Activated naive CD4-positive, alpha-beta T cell treated with anti-CD3 and anti-CD28 coated beads, Interleukin-2, amount 10 ng/mL, durations not matched to agents 7 days and 5 days (primary cell): ENCODE results near the gene NACA.
A peak's percentile ranks its signal among the peaks of the same experiment; 100 is the strongest.
"Not testable (repeated sequence)": the region's sequence is repeated elsewhere in the genome, so short reads cannot be mapped to it uniquely, and the experiment has no call there.

Experiments used
- CTCF ChIA-PET: fragments of 350-600 bp; sonication (Branson Sonifier 250); formaldehyde crosslinking; loops from one replicate; lab custom pipeline; 2021; ENCODE audit warnings: antibody characterized with exemption; lab: Charles Lee
- DNase-seq: peaks from one replicate; pipeline ENCODE4 v3.0.0-alpha.2; 2020
- H3K27ac Mint-ChIP-seq: one replicate; pipeline ENCODE4 v1.8.0; 2021; ENCODE audit warnings: mild to moderate bottlenecking, moderate library complexity, mixed read lengths
- H3K27me3 Mint-ChIP-seq: one replicate; pipeline ENCODE4 v1.8.0; 2021; ENCODE audit warnings: mild to moderate bottlenecking, mixed read lengths
- H3K36me3 Mint-ChIP-seq: one replicate; pipeline ENCODE4 v1.8.0; 2021; ENCODE audit warnings: mixed read lengths
- H3K4me1 Mint-ChIP-seq: one replicate; pipeline ENCODE4 v1.8.0; 2021; ENCODE audit warnings: mixed read lengths
- H3K4me3 Mint-ChIP-seq: one replicate; pipeline ENCODE4 v1.8.0; 2021; ENCODE audit warnings: mild to moderate bottlenecking, moderate library complexity, mixed read lengths
- H3K9me3 Mint-ChIP-seq: one replicate; pipeline ENCODE4 v1.8.0; 2021; ENCODE audit warnings: mixed read lengths

The NACA gene

DNA sequence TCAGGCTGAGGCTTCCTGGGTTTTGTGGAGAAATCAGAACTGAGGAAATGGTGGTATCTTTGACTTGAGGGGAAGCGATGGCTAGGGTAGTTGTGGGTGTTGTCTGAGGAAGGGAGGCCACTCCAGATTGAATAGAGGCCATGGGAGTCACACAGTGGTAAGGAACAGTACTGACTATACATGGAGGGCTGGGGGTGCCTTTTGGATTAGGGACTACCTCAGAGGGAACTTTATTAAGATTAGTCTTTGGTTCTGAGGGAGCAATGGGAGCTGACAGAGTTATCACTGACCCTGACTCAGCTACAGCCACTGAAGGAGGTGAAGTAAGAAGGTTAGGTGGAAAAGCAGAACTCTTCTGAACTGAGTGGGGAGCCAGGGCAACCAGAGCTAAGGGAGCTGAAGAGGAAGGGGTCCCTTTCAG is 4.4 kb downstream of the NACA start:
- DNase-seq = no peak
- Mint-ChIP-seq H3K9me3 (no peaks in the 10 kb centered on the region), H3K27me3 (no peaks in the 10 kb centered on the region), H3K4me1 (peaks cover 75% of the 10 kb centered on the region), H3K27ac (peak overlapping the region; percentile 73), H3K4me3 (peak overlapping the region; percentile 7), H3K36me3 (peaks cover 79% of the 10 kb centered on the region)
- CTCF ChIA-PET = no interaction called here

DNA sequence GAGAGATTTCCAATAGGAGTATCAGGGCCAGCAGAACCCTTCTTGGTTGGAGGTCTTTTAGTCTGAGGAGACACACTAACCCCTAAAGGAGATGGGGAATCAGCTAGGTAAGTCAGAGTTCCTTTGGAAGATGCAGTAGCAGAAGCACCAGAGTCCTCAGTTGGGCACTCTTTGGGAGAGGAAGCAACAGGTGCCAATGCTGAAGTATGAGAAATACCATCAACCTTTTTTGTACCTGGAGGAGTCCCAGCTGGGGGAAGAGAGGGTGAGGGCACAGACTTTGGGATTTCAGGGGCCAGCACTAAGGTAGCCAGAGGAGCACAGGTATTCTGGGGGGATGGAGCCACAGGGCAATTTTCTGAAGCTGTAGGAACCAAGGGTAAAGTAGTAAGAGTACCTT is 6.0 kb downstream of the NACA start:
- peaks cover 81% of the 10 kb centered on the region for H3K36me3 Mint-ChIP-seq

DNA sequence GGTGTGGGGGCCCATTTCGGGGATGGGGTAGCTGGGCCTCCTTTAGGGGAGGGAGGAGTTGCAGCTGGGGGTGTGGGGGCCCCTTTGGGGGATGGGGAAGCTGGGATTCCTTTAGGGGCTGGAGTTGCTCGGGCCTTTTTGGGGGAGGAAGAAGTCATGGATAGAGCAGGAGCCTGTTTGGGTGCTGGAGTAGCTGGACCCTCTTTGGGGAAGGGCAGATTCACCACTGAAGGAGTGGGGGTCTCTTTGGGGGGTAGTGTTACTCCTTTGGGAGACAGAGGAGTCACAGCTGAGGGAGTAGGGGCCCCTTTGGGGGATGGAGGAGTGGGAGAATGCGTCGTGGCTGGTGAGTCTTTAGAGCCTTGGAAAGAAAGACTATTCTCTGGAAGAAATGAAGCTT is 6.5 kb downstream of the NACA start:
- peaks cover 81% of the 10 kb centered on the region for H3K36me3 Mint-ChIP-seq
- CTCF ChIA-PET = interaction anchor here (1.0 kb wide), 1 partner anchor 30 kb away, joined by 3 read pairs; no protein-coding TSS in a partner anchor
- DNase-seq = no peak
- H3K27me3 Mint-ChIP-seq = no peaks in the 10 kb centered on the region
- peaks cover 66% of the 10 kb centered on the region for H3K4me1 Mint-ChIP-seq
- no peaks in the 10 kb centered on the region for H3K9me3 Mint-ChIP-seq
- H3K27ac Mint-ChIP-seq = peak overlapping the region; percentile 43
- H3K4me3 Mint-ChIP-seq = no peak overlapping the region

More for the DNA sequence above, 6.0 kb downstream of the NACA start:
- Mint-ChIP-seq H3K4me3 (no peak overlapping the region), H3K27ac (peak overlapping the region; percentile 43), H3K9me3 (no peaks in the 10 kb centered on the region), H3K27me3 (no peaks in the 10 kb centered on the region), H3K4me1 (peaks cover 69% of the 10 kb centered on the region)
- CTCF ChIA-PET = interaction anchor here (1.0 kb wide), 1 partner anchor 30 kb away, joined by 3 read pairs; no protein-coding TSS in a partner anchor
- no peak for DNase-seq

DNA sequence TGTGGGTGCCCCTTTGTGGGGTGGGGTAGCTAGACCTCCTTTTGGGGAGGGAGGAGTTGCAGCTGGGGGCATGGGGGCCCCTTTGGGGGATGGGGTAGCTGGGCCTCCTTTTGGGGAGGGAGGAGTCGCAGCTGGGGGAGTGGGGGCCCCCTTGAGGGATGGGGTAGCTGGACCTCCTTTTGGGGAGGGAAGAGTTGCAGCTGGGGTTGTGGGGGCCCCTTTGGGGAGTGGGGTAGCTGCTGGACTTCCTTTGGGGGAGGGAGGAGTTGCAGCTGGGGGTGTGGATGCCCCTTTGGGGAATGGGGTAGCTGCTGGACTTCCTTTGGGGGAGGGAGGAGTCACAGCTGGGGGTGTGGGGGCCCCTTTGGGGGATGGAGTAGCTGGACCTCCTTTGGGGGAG is 7.0 kb downstream of the NACA start:
- H3K4me3 Mint-ChIP-seq = no peak overlapping the region
- CTCF ChIA-PET = no interaction called here
- peaks cover 61% of the 10 kb centered on the region for H3K4me1 Mint-ChIP-seq
- no peaks in the 10 kb centered on the region for H3K27me3 Mint-ChIP-seq
- H3K9me3 Mint-ChIP-seq = no peaks in the 10 kb centered on the region
- DNase-seq = no peak
- H3K36me3 Mint-ChIP-seq = peaks cover 81% of the 10 kb centered on the region
- H3K27ac Mint-ChIP-seq = no peak overlapping the region

DNA sequence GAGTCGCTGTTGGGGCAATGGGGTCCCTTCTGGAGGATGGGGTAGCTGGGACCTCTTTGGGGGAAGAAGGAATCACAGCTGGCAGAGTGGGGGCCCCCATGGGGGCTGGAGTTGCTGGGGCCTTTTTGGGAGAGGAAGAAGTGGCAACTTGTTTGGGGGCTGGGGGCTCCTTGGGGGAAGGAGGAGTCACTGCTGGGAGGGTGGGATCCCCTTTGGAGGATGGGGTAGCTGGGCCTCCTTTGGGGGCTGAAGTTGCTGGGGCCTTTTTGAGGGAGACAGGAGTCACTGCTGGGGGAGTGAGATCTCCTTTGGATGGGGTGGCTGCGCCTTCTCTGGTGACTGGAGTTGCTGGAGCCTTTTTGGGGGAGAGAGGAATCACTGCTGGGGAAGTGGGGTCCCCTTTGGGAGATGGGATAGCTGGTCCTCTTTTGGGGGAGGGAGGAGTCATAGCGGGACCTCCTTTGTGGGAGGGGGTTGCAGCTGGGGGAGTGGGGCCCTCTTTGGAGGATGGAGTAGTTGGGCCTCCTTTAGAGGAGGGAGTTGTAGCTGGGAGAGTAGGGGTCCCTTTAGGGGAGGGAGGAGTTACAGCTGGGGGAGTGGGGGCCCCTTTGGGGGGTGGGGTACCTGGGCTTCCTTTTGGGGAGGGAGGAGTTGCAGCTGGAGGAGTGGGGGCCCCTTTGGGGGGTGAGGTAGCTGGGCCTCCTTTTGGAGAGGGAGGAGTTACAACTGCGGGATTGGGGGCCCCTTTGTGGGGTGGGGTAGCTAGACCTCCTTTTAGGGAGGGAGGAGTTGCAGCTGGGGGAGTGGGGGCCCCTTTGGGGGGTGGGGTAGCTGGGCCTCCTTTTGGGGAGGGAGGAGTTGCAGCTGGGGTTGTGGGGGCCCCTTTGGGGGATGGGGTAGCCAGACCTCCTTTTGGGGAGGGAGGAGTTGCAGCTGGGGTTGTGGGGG is 7.9 kb downstream of the NACA start:
- CTCF ChIA-PET = no interaction called here
- Mint-ChIP-seq H3K4me3 (no peak overlapping the region), H3K36me3 (peaks cover 81% of the 10 kb centered on the region), H3K27ac (no peak overlapping the region), H3K27me3 (no peaks in the 10 kb centered on the region), H3K4me1 (peaks cover 52% of the 10 kb centered on the region), H3K9me3 (no peaks in the 10 kb centered on the region)
- no peak for DNase-seq

DNA sequence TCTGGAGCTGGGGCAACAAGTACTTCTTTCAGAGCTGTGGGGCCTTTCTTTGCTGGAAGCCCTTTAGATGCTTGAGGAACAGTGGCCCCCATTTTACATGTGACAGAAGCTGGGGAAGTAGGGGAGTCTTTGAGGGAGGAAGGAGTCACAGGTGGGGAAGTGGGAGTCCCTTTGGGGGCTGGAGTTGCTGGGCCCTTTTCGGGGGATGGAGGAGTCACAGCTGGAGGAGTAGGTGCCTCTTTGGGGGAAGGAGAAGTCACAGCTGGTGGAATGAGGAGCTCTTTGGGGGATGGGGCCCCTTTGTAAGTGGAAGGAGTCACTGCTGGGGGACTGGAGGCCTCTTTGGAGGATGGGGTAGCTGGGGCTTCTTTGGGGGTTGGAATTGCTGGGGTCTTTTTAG is 8.6 kb downstream of the NACA start:
- H3K9me3 Mint-ChIP-seq = no peaks in the 10 kb centered on the region
- no peak for DNase-seq
- H3K4me3 Mint-ChIP-seq = no peak overlapping the region
- peaks cover 45% of the 10 kb centered on the region for H3K4me1 Mint-ChIP-seq
- H3K27ac Mint-ChIP-seq = peak overlapping the region; percentile 11
- no peaks in the 10 kb centered on the region for H3K27me3 Mint-ChIP-seq
- CTCF ChIA-PET = no interaction called here
- H3K36me3 Mint-ChIP-seq = peaks cover 79% of the 10 kb centered on the region

DNA sequence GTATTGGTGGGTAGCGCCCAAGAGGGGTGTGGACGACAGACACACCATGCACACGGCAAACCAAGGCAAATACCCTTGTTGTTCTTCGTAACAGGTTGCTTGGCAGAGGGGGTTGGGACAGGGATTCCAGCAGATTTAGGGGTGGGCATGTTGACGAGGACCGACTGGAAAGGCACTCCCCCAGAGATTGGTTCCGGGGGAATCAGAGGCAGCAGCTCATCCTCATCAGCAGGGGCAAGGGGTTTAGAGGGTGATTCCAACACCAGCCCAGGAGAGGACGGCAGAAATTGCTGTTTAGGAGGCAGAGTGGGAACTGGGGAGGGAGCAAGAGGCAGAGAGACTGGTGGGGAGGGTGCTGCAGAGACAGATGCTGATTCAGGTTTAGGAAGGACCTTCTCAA is 9.3 kb downstream of the NACA start:
- Mint-ChIP-seq H3K9me3 (no peaks in the 10 kb centered on the region), H3K27me3 (no peaks in the 10 kb centered on the region), H3K4me3 (no peak overlapping the region), H3K27ac (peak overlapping the region; percentile 11), H3K36me3 (peaks cover 77% of the 10 kb centered on the region), H3K4me1 (peaks cover 38% of the 10 kb centered on the region)
- CTCF ChIA-PET = no interaction called here
- DNase-seq = no peak

DNA sequence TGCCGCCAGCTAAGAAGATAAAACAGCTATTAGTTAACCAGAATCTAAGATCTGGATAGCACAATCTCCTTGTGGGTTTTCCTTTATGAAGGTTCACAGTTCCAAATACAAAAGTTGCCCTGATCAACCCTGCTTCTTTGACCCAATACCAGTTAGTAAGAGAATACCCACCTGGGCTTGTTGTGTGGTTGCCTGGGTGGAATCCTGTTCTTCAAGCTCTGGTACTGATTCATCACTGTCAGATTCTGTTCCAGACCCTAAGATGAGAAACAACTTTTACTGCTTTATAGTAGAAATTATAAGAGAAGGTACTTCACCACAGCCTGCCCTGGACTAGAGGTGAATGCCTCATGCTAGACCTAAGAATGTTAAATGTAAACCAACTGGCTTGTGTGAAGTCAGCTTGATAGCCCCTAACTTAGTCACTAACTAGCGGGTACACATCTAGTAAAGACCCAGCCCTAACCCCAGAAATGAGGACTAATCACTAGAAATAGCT is 10.6 kb downstream of the NACA start:
- DNase-seq = no peak
- CTCF ChIA-PET = no interaction called here
- H3K9me3 Mint-ChIP-seq = no peaks in the 10 kb centered on the region
- no peak overlapping the region for H3K4me3 Mint-ChIP-seq
- H3K4me1 Mint-ChIP-seq = peaks cover 25% of the 10 kb centered on the region
- no peaks in the 10 kb centered on the region for H3K27me3 Mint-ChIP-seq
- H3K36me3 Mint-ChIP-seq = peaks cover 64% of the 10 kb centered on the region
- peak overlapping the region; percentile 52 for H3K27ac Mint-ChIP-seq

DNA sequence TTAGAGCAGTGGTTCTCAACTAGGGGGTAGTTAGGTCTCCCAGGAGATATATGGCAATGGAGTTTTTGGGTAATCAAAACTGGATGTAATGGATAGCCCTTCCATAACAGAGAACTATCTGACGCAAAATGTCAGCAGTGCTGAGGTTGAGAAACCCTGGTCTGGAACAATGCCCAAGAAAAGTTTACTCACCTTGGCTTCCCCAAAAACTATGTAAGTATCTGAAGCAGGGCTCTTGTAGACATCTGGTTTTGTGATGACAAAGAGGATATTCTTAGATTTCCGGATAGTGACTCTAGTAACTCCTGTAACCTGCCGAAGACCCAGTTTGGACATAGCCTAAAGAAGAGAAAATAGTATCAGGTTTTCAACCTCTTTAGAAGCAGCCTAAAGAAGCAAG is 11.8 kb downstream of the NACA start:
- H3K36me3 Mint-ChIP-seq = peaks cover 56% of the 10 kb centered on the region
- CTCF ChIA-PET = no interaction called here
- DNase-seq = no peak
- H3K27ac Mint-ChIP-seq = no peak overlapping the region
- H3K4me1 Mint-ChIP-seq = peaks cover 15% of the 10 kb centered on the region
- H3K27me3 Mint-ChIP-seq = no peaks in the 10 kb centered on the region
- no peaks in the 10 kb centered on the region for H3K9me3 Mint-ChIP-seq
- H3K4me3 Mint-ChIP-seq = no peak overlapping the region

DNA sequence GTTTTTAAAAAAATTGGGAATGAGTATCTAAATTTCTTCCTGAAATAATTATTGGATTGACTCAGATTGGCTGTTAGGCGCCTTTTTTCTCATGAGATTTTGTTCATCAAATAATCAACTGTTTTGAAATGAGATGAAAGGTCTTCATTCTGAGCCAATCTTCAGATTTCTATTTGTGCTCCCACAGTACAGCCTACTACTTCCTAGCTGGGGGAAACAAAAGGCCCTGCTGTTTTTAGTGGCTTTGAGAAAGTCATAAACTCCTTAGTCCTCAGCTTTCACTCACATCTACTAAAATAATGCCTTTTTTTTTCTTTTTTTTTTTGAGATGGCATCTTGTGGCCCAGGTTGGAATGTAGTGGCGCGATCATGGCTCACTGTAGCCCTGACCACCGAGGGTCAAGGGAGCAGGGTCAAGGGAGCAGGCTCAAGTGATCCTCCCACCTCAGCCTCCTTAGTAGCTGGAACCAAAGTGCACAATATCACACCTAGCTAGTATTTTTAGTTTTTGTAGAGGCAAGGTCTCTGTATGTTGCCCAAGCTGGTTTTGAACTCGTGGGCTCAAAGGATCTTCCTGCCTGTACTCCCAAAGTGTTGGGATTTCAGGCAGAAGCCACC is 15.2 kb downstream of the NACA start:
- Mint-ChIP-seq H3K4me3 (no peak overlapping the region), H3K27ac (peak overlapping the region; percentile 24), H3K36me3 (peaks cover 36% of the 10 kb centered on the region), H3K27me3 (peaks cover 7% of the 10 kb centered on the region), H3K9me3 (no peaks in the 10 kb centered on the region), H3K4me1 (no peaks in the 10 kb centered on the region)
- no peak for DNase-seq
- CTCF ChIA-PET = interaction anchor here (1.3 kb wide), 1 partner anchor 12 kb away, joined by 3 read pairs; no protein-coding TSS in a partner anchor

DNA sequence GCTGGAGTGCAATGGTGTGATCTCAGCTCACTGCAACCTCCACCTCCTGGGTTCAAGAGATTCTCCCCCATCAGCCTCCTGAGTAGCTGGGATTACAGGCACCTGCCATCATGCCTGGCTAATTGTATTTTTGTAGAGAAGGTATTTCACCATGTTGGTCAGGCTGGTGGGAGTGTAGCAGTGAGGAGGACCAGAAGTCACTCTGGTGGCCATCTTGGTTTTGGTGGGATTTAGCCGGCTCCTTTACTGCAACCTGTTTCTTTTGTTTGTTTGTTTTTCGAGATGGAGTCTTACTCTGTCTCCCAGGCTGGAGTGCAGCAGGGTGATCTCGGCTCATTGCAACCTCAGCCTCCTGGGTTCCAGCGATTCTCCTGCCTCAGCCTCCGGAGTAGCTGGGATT is 20.6 kb downstream of the NACA start:
- H3K36me3 Mint-ChIP-seq, H3K4me1 Mint-ChIP-seq, DNase-seq, H3K4me3 Mint-ChIP-seq, H3K27ac Mint-ChIP-seq, CTCF ChIA-PET, H3K9me3 Mint-ChIP-seq: not testable (repeated sequence)
- peaks cover 20% of the 10 kb centered on the region for H3K27me3 Mint-ChIP-seq

DNA sequence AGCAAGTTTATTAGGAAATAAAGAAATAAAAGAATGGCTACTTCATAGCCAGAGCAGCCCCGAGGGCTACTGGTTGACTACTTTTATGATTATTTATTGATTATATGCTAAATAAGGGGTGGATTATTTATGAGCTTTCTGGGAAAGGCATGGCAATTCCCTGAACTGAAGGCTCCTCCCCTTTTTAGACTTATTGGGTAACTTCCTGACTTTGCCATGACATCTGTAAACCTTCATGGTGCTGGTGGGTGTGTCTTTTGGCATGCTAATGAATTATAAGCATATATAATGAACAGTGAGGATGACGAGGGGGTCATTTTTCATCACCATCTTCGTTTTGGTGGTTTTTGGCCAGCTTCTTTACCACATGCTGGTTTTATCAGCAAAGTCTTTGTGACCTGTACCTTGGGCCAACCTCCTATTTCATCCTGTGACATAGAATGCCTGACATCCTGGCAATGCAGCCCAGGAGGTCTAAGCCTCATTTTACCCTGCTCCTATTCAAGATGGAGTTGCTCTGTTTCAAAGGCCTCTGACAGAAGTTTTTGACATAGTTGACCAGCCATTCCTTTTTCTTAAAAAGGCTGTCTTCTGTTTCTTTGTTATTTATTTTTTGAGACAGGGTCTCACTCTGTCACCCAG is 26.0 kb downstream of the NACA start:
- Mint-ChIP-seq H3K27me3 (peaks cover 13% of the 10 kb centered on the region), H3K9me3 (no peaks in the 10 kb centered on the region), H3K36me3 (no peaks in the 10 kb centered on the region), H3K27ac (no peak overlapping the region), H3K4me1 (peaks cover 10% of the 10 kb centered on the region), H3K4me3 (no peak overlapping the region)
- CTCF ChIA-PET = no interaction called here
- DNase-seq = no peak

DNA sequence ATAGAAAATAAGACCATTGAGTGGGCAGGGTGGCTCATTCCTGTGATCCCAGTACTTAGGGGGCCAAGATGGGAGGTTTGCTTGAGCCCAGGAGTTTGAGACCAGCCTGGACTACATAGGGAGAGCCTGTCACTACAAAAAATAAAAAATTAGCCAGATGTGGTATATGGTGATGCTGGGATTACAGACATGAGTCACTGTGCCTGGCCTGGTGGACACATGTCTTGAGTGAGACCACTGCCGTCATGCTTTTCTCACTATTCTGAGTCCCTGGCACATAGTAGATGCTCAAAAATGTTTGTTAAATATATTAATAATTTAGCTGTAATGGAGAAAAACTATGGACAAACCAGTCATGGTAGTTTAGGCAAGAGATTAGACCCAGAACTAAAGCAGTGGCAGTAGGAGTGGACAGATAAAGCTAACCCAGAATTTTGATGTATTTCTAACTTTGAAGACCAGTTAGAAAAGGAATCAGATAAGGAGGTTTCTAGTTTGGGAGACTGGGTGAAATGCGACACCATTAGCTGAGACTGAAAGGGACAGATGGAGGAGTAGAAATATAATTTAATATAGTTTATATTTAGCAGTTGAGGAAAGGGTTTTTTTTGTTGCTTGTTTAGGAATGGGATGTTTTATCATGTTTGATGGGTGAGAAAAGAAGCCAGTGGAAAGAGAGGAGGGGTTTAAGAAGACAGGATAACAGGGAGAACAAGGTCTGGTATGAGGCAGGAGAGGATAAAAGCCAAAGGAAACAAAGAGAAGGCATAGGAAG is 29.6 kb downstream of the NACA start:
- no peak overlapping the region for H3K4me3 Mint-ChIP-seq
- no peaks in the 10 kb centered on the region for H3K36me3 Mint-ChIP-seq
- no peak overlapping the region for H3K27ac Mint-ChIP-seq
- CTCF ChIA-PET = no interaction called here
- H3K4me1 Mint-ChIP-seq = peaks cover 6% of the 10 kb centered on the region
- peaks cover 7% of the 10 kb centered on the region for H3K27me3 Mint-ChIP-seq
- no peaks in the 10 kb centered on the region for H3K9me3 Mint-ChIP-seq
- DNase-seq = no peak
